ENCODE results near the gene TPM4.

DNA sequence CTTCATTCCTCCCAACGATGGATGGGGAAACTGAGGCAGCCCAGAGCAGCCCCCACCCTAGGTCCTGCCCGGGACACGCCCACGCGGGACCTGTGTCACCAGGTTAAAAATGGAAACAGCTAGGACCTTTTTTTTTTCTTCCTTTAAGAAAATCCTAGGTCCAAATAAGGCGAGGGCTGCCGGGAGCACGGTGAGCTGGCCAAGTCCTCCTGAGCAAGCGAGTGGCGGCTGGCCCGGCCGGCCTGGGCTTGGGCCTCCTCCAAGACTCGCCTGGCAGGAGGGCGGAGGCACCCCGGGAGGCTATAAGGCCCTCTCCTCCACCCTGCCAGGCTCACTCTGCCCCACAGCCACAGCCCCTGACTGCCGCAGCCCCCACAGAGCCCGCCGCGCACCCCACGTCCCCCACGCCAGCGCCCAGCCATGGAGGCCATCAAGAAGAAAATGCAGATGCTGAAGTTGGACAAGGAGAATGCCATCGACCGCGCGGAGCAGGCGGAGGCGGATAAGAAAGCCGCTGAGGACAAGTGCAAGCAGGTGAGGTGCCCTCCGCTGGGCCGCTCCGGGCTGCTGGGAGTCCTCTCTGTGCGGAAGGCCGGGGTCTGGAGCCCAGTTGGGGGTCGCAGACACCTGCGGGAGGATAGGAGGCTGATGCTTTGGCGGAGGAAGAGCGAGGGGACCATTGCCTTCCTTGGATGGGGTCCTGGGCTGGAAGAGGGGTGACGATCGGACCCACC, 8.9 kb upstream of the TPM4 start:
- no peak for TF ChIP-seq BCL6 (CRISPR knock-in tag; IDR thresholded peaks at IDR 0.05)
- TF ChIP-seq, protein P1, sequence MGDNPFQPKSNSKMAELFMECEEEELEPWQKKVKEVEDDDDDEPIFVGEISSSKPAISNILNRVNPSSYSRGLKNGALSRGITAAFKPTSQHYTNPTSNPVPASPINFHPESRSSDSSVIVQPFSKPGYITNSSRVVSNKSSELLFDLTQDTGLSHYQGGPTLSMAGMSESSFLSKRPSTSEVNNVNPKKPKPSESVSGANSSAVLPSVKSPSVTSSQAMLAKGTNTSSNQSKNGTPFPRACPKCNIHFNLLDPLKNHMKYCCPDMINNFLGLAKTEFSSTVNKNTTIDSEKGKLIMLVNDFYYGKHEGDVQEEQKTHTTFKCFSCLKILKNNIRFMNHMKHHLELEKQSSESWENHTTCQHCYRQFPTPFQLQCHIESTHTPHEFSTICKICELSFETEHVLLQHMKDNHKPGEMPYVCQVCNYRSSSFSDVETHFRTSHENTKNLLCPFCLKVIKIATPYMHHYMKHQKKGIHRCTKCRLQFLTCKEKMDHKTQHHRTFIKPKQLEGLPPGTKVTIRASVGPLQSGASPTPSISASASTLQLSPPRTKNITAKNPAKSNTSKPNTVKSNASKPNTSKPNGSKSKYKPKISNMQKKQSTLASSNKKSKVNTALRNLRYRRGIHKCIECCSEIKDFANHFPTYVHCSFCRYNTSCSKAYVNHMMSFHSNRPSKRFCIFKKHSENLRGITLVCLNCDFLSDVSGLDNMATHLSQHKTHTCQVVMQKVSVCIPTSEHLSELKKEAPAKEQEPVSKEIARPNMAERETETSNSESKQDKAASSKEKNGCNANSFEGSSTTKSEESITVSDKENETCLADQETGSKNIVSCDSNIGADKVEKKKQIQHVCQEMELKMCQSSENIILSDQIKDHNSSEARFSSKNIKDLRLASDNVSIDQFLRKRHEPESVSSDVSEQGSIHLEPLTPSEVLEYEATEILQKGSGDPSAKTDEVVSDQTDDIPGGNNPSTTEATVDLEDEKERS (CRISPR knock-in tag; IDR thresholded peaks at IDR 0.05) = no peak

Measured in HepG2 (cell line).